GM18909 (cell line): ENCODE data around the gene WNT7A.

ENCODE experiments used
- ATAC-seq: cut with Tn5 transposase; IDR thresholded peaks from one replicate; pipeline ENCODE4 v1.9.1; 2021; ENCODE audit warnings: mild to moderate bottlenecking; ENCODE audit not compliant: unreplicated experiment, poor library complexity

The WNT7A gene

GRCh38 chr3:13782501-13782900 is 97.4 kb downstream of the WNT7A start:
- ATAC-seq: no peak

- no peak for ATAC-seq
Observed at GRCh38 chr3:13781417-13781816, 98.5 kb downstream of the WNT7A start.

- ATAC-seq: no peak
Observed at GRCh38 chr3:13780432-13781176, 99.3 kb downstream of the WNT7A start.

GRCh38 chr3:13776253-13777050 is 103.4 kb downstream of the WNT7A start:
- ATAC-seq: no peak

- no peak for ATAC-seq
Observed at GRCh38 chr3:13772885-13773745, 106.8 kb downstream of the WNT7A start.

- no peak for ATAC-seq
Observed at GRCh38 chr3:13772321-13772745, 107.5 kb downstream of the WNT7A start.

- no peak for ATAC-seq
Observed at GRCh38 chr3:13771496-13771895, 108.4 kb downstream of the WNT7A start.

- no peak for ATAC-seq
Observed at GRCh38 chr3:13770170-13771169, 109.4 kb downstream of the WNT7A start.

- no peak for ATAC-seq
Observed at GRCh38 chr3:13769422-13769821, 110.4 kb downstream of the WNT7A start.

- ATAC-seq: no peak
Observed at GRCh38 chr3:13768453-13768852, 111.4 kb downstream of the WNT7A start.

- no peak for ATAC-seq
Observed at GRCh38 chr3:13767896-13768295, 112.0 kb downstream of the WNT7A start.

- ATAC-seq: no peak
Observed at GRCh38 chr3:13767030-13767429, 112.8 kb downstream of the WNT7A start.
